Activated CD4-positive, alpha-beta T cell treated with anti-CD3 and anti-CD28 coated beads for 48 hours (primary cell): ENCODE data around the gene ADAMTS13.

ENCODE experiments used
- DNase-seq: peaks from one replicate; pipeline ENCODE4 v3.0.0-alpha.2; 2020

Gene ADAMTS13

GRCh38 chr9:133456409-133456808 is 34.2 kb downstream of the ADAMTS13 start:
- DNase-seq, result no peak

- DNase-seq, result no peak
Observed at GRCh38 chr9:133457233-133457632, 35.1 kb downstream of the ADAMTS13 start.

DNA sequence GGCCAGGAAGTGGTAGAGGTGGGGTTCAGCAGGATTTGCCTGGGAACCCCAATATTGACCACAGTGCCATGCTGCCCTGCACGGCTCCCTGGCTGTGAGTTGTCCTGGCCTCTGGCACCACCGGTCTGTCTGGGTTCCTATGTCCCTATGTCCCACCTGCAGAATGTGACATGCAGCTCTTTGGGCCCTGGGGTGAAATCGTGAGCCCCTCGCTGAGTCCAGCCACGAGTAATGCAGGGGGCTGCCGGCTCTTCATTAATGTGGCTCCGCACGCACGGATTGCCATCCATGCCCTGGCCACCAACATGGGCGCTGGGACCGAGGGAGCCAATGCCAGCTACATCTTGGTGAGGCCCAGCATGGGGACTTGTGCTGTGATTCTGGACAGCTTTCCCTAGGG is 35.6 kb downstream of the ADAMTS13 start:
- no peak for DNase-seq

DNA sequence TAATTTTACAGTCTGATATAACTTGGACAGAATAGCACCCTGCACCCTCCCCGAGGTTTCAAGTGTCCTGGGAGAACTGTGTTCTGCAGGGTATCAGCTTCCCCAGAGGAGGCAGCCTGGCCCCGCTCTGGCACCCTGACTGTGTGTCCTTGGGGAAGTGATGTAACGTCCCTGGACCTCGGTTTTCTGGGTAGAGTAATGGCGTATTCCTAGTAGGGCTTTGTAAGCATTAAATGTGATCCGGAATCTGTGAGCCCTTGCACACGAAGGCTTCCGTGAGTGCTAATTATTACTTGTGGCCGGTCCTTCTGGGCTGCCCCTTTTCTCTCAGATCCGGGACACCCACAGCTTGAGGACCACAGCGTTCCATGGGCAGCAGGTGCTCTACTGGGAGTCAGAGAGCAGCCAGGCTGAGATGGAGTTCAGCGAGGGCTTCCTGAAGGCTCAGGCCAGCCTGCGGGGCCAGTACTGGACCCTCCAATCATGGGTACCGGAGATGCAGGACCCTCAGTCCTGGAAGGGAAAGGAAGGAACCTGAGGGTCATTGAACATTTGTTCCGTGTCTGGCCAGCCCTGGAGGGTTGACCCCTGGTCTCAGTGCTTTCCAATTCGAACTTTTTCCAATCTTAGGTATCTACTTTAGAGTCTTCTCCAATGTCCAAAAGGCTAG is 36.6 kb downstream of the ADAMTS13 start:
- DNase-seq, result no peak

DNA sequence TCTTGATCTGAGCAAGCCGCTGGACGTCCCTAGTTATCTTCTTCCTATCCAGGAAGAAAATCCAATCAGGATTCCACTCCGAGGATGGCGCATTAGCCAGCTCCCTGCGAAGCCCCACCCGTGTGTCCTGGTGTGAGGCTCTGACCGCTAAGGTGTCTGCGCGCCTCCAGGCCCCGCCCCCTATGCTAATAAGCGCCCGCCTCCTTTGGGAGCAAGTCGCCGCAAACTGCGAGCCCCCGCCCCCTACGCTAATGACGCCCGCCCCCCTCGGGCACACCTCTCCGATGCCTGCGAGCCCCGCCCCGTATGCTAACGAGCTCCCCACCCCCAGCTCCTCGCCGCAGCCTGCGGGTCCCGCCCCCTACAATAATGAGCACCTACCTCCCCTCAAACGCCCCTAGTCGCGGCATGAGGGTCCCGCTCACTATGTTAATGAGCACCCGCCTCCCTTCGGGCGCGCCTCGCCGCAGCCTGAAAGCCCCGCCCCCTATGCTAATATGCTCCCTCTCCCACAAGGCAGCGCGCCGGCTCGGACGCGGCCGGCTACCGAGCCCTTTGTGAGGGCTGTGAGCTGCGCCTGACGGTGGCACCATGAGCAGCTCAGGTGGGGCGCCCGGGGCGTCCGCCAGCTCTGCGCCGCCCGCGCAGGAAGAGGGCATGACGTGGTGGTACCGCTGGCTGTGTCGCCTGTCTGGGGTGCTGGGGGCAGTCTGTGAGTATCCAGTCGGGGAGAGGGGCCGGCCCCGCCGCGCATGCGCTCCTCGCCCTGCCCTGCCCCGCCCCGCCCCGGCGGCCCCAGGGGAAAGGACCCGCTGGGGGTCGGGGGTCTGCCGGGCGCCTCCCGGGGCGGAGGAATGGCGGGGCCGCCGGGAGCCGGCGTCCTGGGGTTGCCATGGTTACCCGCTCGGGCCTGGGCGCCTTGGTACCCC is 37.6 kb downstream of the ADAMTS13 start, which contains the start of gene CACFD1:
Gene CACFD1 (plus strand): TSS at position 503 of the 929 bp plus-strand sequence. CDS start 89 bp downstream, at position 592.
- DNase-seq, result peak; percentile 94

- DNase-seq, result peak; percentile 26
Observed at GRCh38 chr9:133460405-133461175, 38.4 kb downstream of the ADAMTS13 start.

DNA sequence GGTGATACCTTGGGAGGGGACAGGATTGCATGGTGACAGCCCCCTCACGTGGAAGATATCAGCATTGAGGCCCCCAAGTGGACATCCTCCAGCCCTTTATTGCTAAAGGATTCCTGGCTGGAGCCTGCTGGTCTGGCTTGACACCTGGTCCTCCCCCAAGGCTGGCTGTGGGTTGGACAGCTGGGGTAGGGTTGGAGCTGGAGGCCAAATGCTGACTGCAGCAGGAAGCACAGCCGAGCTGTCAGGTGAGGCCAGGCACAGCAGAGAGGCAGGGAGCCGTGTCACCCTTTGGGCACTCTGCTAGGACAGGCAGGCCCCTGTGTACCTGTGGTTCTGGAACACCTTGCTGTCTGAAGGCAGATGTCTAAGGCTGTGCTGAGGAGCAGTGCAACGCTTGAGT is 39.8 kb downstream of the ADAMTS13 start:
- DNase-seq, result no peak

DNA sequence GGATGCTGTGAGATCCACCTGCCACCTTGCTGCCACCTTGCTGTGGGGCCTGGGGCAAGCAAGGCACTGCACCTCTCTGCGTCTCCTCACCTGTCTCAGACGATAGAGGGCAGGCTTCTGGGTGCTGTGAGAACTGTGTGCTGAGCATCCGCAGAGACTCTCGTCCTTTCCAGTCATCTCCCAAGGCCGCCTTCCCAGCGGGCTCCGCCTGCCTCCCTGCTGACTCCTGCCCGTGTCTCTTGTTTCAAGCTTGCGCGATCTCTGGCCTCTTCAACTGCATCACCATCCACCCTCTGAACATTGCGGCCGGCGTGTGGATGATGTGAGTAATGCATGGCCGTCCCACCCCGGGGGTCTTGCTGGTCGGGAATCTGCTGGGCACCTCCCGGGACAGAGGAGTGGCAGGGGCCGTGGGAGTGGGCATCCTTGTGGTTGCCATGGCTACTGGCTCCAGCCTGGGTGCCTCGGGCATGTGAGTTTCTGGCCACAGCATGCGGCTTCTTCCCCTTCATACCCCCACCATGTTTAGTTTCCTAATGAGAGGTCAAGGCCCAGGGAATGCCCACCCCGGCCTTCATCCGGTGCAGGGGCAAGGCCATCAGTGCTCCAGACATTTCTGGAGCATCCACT is 41.2 kb downstream of the ADAMTS13 start:
- no peak for DNase-seq

- DNase-seq, result no peak
Observed at GRCh38 chr9:133463864-133464615, 41.9 kb downstream of the ADAMTS13 start.

DNA sequence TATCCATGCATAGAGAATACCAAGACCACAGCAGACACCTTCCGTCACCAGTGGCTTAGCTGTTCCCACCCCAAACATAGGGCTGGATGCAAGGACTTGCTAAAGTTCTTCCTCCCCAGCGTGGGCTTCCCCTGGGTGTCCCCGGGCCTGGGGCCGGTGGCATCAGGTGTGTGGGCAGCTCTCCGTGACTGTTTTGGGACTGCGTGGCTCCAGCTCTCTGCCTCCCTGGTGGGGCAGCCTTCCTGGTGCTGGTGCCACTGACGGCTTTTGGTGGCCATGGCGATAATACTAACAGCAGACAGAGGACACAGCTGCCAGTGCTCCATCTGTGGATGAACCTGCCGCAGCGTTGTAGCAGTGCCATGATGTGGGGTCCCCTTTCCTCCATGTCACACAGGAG is 42.5 kb downstream of the ADAMTS13 start:
- DNase-seq, result no peak

- no peak for DNase-seq
Observed at GRCh38 chr9:133465984-133466383, 43.8 kb downstream of the ADAMTS13 start.

DNA sequence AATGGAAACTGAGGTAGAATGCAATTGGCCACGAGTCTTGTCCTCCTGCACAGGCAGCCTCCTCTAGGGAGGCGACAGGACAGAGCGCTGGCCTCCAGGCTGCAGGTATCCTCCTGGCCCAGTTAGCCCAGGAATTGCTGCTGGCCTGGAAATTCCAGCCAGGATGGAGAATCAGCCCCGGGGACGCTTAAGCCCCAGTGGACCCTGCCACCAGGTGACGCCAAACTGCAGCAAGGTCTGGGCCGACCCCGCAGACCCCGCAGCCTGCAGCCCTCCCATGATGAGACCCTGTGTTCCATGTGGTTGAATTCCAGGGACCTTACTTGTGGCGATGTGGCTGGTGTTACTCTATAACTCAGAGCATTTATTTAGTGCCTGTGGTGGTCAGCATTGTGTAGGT is 44.9 kb downstream of the ADAMTS13 start:
- no peak for DNase-seq

- no peak for DNase-seq
Observed at GRCh38 chr9:133468374-133468773, 46.2 kb downstream of the ADAMTS13 start.

DNA sequence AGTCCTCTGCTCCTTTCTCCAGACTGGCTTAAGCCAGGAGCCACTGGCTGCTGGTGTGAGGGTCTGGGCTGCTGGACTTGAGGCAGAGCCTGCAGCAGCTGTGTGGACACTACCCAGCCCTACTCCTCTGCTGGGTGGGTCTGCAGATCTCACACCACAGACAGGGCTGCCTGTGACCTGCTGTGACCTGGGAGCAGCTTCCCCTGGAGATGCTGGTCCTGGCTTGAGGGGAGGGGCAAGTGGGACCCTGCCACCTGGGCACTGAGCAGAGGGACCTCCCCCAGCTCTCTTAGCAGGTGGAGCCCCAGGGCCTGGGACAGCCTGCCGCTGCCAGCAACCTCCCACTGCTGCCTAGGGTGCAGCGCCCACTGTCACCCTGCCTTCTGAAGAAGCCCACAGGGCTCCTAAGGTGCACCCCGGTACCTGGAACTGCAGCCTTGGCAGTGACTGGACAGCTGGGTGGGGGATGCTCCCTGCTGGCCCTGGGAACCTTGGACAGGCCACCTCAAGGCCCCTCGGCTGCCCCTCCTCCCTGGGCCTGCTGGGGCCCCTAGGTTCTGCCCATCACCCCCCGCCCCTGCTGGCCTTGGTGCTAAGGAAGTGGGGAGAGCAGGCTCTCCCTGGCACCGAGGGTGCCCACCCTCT is 46.7 kb downstream of the ADAMTS13 start:
- no peak for DNase-seq

GRCh38 chr9:133470427-133470924 is 48.3 kb downstream of the ADAMTS13 start:
- DNase-seq, result no peak

- no peak for DNase-seq
Observed at GRCh38 chr9:133470988-133471387, 48.8 kb downstream of the ADAMTS13 start.

DNA sequence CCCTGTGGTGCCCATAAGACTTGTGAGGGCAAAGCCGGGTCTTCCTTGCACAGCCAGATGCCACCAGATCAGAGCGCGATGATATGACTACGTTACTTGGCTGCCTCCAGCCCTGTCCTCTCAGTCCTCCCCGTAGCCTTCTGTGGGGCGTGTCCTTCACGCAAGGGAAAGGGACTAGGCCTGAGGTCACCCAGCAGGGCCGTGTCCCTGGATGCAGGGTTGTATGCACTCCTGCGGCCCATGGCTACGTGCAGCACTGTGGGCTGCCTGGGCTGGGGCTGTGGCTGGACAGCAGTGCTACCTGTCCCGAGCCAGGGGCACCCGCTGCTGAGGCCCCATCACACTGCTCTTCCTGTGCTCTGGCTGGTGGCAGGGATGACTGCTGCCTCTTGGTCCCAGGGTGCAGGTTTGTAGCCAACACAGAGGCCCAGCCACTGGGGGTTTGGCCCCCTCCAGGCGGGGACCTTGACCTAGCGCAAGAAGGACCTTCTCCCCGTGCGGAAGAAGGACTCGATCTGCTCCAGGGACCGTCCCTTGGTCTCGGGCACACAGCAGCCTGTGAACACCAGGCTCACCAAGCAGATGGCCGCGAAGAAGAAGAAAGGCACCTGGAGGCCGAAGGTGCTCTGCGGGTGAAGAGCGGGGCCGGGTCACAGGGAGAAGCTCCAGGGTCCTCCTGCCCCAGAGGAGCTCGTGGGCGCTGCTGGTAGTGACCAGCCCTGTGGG is 49.5 kb downstream of the ADAMTS13 start:
- DNase-seq, result no peak

DNA sequence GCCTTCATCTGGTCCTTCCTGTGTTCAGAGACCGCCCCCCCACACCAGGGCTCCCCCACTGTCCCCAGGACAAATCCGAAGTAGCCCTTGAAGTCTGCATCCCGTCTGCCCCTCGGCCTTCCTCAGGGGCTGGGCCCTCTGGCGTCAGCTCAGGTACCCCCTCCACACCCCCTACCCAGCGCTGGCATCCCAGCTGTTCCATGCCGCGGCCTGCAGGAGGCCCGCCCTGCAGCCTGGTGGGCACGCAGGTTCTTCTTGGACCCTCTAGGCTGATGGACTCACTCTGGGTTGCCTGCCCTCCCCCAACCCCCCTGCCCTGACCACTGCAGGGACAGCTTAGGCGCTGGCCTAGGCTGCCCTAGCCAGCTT is 50.1 kb downstream of the ADAMTS13 start:
- no peak for DNase-seq

DNA sequence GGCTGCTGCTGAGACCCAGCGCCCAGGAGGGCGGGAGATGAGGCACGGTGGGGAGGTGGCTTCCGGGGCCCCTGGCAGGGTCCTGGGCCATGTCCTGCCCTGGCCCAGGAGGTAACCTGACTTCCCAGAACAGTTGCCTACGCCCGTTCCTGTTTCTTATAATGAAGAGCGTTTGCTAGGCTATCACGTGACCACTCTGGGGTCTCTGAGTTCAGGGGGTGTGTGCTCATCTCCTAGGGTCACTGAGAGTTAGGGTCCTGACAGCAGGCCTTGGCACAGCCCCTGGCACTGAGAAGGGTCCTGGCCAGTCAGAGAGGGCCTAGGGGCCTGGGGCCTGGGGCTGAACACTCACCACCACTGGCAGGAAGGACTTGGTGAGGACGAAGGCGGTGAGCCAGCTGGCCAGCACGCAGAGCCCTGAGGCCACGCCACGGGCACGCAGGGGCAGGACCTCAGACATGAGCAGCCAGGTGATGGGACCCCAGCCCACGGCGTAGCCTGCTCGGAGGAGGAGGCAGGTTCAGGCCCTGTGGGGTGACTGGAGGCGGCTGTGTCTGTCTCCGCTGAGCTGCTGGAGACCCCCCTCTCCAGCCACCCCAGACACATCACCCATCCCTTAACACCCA is 50.7 kb downstream of the ADAMTS13 start:
- DNase-seq, result no peak

GRCh38 chr9:133473743-133474142 is 51.6 kb downstream of the ADAMTS13 start:
- DNase-seq, result no peak
